Right lung (tissue), 5 donors: ENCODE data around the gene SLC13A2. TPM values are rescaled to one million over a fixed set of nuclear protein-coding genes. Genes with fewer than 3 reads are reported as not detected.
A peak's percentile ranks its signal among the peaks of the same experiment; 100 is the strongest.
"Not testable (repeated sequence)": the region's sequence is repeated elsewhere in the genome, so short reads cannot be mapped to it uniquely, and the experiment has no call there.

Experiments
- DNase-seq, 2 donors: peaks; one replicate each; pipeline ENCODE4 v3.0.0-alpha.2; 2013
- polyA plus RNA-seq, 5 donors: library from polyadenylated mRNA; unstranded; fragments of 120-200 nt; gene quantifications; one replicate each; pipeline versions ENCODE4 v1.2.1 to v1.2.3, GENCODE V29; 2013; ENCODE audit warnings: inconsistent platforms in 1 of 5, low replicate concordance in 1 of 5; ENCODE audit not compliant: insufficient read length in 5 of 5, insufficient read depth in 1 of 5

SLC13A2 gene
- polyA plus RNA-seq, 5 donors: 0.14 to 0.48 (median 0.30) TPM; not detected in 1

DNA sequence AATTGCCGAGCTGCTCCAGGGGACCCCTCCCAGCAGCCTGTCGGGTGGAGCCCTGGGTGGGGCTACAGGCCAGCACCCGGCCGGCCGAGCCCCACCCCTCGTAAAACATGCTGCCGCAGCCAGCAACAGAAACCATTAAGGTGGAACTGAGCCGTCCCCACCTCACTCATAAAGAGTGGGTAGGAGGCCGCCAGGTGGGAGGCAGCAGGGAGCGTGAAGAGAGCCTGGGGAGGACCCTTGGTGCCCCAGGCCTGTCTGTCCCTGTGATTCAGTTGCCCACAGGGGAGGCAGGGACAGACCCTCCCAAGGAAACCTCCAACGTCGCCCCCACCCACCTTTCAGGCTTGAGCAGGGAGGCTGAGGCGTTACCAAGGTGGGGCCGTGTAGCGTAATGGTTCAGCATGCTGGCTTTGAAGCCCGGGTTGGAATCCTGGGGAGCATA, 41.1 kb downstream of the SLC13A2 start:
- no peak for DNase-seq

DNA sequence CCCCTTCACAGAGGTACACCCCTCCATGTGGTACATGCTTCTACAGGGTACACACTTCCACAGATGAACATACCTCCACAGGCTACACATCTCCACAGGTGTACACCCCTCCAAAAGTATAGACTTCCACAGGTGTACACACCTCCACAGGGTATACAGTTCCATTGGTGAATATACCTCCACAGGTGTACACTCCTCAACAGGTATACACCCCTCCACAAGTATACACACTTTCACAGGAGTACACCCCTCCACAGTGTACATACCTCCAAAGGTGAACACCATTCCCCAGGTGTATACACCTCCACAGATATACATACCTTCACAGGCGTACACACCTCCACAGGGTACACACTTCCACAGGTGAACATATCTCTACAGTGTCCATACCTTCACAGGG, 42.1 kb downstream of the SLC13A2 start:
- no peak for DNase-seq

DNA sequence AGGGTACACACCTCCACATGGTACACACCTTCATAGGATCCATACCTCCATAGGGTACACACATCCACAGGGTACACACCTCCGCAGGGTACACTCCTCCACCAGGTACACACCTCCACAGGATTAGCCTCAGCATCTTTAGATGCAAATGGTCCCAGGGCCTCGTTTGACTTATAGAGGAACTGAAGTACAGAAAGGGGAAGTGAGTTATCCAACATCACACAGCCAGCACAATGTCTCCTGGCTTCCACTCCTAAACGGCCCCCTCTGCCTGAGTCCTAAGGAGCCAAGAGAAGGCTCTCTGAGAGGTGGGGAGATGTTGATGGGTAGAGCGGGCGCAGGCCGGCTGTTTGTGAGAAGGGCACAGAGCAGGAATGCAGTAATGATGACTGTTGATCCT, 44.7 kb downstream of the SLC13A2 start:
- DNase-seq: no peak

DNA sequence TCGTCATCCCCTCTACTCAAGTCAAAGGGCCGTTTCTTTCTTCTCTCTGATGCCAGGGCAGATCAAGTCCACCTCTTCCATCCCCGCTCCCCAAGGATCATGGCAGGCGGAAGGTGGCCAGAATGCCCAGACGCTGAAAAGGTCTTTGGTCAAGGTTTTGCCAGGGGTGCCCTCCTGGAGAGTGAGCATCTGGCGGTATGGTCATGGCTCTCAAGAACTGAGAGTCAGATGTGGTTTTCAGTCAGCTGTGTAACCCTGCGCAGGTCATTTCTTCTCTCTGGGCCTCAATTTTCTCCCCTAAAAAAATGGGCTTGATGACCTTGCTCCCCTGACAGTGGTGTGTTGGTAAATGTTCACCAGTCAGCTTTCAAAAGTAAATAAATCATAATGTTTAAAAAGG, 45.1 kb downstream of the SLC13A2 start:
- no peak for DNase-seq

DNA sequence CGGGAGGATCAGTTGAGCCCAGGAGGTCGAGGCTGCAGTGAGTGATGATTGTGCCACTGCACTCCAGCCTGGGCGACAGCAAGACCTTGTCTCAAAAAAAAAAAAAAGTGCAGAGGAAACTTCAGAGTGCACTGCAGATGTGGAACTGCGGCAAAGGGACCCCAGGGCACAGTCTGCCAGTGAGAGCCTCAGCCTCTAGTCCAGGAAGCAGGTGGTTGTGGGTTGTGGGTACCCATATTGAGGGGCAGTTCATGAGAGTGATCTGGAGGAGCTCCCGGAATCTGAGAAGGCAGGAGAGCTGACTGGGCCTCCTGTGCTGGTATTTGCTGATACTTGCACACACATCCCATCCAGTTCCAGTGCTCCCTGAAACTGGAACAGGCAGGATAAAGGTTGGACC, 45.8 kb downstream of the SLC13A2 start:
- no peak for DNase-seq

DNA sequence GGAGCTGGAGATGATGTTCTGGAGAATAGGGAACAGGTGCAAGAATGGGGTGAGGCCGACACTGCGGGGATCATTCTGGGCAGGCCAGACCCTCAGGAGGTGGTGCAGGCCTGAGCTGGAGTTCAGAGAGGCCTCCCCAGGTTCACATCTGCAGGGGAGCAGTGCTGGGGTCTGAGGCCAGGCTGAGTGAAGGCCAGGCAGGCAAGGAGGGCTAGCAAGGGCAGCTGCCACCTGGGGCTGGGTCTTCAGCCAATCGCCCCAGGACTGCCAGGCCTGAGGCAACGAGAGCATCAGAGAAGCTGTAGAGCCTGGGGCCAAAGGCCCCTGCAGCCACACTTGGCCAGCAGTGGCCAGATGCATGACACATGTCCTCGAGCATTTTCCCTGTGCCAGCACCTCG, 47.2 kb downstream of the SLC13A2 start:
- DNase-seq: no peak

DNA sequence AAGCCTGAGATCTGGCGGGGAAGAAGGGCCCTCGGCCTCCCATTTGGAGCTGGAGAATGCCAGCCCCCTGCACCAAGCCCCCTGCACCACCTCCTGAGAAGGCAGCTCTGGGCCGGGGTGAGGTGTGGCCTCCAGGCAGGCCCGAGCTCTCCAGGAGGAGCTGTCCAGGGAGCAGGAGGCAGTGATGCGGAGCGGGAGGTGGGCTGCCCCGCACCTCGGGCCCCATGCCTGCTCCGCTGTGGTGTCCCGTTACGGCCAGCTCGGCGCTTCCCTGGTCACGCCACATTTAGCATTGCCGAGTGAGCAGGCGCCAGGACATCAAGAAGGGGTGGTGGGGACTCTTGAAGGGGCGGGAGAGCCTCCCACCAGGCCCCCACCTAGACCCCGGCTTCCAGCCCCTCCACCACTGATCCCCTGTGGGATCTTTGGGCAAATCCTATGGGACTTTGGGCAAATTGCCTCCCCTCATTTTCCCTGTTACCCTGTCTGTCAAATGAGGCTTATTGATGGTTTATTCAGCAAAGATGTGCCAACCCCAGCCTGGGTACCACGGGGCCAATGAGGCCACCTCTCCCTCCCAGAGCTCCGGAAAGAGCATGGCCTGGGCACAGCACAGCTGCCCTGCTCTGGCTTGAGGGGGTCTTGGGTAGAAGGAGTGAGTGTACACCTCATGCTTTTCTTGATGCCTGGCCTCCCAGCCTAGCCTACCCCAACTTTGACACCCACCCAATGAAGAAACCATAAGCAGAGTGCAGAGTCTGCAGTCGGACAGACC, 48.1 kb downstream of the SLC13A2 start:
- DNase-seq: no peak

DNA sequence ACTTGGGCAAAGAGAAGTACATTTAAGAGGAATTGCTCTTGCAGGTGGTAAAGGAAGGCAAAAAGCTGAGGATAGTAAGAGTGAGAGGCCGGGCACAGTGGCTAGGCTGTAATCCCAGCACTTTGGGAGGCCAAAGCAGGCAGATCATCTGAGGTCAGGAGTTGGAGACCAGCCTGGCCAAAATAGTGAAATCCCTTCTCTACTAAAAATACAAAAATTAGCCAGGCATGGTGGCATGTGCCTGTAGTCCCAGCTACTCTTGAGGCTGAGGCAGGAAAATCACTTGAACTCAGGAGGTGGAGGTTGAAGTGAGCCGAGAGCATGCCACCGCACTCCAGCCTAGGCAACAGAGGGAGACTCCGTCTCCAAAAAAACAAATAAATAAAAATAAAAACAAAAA, 48.8 kb downstream of the SLC13A2 start:
- not testable (repeated sequence) for DNase-seq

DNA sequence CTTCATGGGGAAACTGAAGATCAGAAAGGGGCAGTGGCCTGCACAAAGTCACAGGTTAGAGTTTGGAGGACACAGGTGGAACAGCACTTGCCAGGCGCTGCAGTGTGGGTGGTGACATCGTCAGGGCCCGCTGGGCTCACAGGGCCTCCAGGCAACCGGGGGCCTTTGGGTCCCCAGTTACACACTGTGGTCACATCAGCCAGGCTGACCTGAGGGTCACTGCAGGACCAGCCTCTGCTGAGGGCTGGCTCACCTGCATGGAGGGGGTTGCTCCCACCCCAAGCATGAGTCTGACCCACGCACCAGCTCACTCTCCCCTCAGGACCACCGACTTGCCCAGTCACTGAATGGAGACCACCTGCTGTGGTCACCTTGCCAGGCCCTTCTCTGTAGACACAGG, 49.7 kb downstream of the SLC13A2 start:
- DNase-seq: no peak

DNA sequence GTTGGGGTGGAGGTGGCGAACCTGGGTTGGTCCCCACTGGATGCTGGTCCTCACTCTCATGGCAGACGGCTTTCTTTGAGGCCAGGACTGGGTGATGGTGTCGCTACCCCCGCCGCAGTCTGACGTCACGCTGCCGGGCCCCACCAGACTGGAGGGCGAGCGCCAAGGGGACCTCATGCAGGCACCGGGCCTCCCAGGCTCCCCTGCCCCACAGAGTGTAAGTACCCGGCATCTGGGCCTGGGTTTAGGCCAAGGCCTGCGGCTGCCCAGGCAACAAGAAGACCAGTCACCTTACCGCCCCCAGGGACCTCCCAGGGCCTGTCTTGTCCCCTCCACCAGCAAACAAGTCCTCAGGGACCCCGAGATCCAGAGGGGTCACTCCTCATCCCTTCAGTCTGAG, 50.4 kb downstream of the SLC13A2 start:
- no peak for DNase-seq

DNA sequence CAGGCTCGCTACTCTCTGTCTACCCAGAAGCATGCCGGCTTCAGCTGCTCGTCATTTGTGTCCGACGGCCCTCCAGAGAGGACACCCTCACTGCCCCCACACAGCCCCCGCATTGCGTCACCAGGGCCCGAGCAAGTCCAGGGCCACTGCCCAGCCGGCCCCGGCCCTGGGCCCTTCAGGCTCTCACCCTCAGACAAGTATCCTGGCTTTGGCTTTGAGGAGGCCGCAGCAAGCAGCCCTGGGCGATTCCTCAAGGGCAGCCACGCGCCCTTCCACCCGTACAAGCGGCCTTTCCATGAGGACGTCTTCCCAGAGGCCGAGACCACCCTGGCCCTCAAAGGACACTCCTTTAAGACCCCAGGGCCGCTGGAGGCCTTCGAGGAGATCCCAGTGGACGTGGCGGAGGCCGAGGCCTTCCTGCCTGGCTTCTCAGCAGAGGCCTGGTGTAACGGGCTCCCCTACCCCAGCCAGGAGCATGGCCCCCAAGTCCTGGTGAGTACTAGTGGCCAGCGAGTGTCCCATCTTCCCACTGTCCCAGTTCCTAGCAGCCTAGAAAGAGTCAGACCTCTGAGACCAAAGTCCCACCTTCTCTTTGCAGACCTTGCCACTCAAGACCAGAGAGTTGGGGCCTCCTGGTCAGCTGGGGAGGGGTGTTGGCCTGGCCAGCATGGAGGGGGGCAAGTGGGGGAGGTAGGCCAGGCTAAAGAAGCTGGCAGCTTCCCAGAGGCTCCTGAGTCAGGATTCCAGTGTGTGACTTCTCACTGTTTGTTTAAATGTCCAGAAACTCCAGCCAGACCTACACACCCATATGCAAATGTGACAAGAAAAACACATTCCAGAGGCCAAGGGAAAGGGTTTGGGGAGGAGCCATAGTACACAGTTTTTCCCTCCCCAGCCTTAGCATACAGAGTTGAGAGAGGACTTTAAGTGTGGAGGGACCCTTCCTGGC, 51.3 kb downstream of the SLC13A2 start:
- DNase-seq: peak; percentile 36 to 59

DNA sequence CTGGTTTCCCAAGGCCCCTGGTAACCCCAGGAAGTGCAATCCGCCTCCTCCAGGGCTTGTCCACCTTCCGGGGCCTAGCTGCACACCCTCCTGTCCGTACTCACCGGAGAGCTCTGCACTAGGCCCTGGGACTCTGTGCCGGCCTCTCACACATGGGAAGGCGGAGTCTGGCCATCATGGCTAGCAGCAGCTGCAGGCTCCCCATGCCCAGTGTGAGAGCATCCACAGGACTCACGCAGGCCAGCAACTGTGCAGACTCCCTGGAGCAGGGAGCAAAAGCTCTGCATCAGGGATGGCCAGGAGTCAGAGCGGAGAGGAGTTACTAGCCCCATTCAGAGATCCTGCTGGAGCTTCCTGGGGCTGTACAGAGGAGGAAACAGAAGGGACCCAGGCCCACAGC, 52.9 kb downstream of the SLC13A2 start:
- DNase-seq: no peak

DNA sequence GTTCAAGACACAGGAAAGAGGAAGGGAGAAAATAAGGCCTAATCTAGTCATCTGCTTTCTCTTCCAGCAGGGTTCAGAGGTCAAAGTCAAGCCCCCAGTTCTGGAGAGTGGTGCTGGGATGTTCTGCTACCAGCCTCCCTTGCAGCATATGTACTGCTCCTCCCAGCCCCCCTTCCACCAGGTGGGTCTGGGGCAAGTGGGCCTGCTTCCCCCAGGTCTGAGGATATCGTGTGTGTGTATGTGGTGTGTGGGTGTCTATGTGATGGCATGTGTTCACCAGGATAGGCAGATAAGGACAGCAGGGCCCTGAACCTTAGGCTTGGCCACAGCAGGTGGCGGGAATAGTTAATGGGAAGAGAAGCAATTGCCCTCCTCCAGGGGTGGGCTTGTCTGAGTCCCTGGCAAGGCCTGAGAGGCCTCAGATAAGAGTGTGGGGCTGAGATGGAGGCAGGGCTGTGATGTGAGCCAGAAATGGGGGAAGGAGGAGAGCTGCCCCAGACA, 53.8 kb downstream of the SLC13A2 start:
- DNase-seq: no peak

DNA sequence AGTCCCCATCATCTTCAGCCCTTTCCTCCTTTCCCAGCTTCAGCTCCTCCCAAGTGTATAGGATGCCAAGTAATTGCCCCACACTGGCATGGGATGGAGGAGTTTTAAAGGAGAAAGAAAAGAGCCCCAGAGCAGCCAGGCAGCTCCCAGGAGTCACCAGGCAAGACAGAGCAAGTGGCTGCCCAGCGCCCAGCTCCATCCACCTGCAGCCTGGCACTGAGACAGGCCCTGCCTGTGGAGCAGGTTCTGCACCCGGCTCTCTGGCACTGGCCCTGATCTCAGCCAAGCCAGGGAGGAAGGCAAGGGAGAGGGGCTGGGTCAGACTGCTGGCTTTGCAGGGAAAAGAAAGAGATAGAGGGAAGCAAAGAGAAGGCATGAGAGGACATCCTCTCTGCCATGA, 54.4 kb downstream of the SLC13A2 start:
- no peak for DNase-seq

DNA sequence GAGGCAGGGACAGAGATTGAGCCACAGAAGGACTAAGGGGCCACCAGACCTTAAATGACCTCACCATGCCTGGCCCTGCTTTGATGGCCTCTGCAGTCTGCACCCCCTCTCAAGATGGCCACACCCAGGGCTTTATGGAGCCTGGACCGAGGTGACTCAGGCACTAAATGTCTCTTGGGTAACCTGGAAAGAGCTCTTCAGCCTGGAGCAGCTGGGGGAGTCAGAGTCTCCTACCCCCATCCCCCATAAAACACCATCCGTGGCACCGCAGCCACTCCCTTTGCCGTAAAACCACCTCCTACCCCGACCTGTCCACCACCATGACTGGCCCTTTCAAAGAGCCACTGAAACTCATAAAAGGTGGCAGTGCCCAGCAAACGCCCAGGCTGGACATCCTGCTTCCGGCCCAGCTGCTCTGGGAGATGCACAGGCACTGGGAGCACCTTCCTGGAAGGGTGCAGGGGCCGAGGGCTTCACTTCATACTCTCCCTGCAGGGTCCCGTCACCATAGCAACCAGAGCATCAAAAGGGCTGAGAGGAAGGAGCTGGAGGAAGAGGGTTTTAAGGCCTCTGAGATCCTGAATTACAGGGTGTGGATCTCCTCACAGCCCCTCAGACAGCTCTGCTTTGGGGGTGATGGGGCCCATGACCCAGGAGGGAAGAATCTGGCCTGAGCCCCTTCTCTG, 55.0 kb downstream of the SLC13A2 start:
- DNase-seq: no peak

DNA sequence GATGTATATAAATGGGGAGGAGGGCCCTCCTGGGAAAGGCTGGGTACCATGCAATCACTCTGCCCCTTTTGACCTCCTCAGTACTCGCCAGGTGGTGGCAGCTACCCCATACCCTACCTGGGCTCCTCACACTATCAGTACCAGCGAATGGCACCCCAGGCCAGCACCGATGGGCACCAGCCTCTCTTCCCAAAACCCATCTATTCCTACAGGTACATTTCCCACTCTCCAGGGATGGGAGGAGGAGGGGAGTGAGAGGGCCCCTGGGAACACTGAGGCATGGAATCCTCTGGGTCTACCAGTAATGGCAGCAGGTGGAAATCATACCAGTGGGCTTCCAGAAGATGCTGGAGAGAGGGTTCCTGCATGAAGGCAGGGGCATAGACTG, 55.6 kb downstream of the SLC13A2 start:
- no peak for DNase-seq

DNA sequence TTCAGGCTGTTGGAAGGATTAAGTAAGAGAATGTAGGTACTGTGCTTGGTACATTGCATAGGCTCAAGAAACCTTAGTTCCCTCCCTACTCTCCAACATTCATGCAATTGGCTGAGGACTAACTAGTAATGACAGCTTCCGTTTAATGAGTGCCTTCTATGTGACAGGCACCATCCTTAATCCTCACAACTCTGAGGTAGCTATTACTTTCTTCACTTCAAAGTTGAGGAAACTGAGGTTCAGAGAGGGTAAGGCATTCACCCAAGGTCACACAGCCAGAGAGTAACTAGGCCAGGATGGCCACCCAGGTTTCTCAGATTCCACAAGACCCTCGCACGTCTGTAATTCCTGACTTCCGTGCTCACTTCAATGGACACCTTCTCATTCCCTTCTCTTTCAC, 56.8 kb downstream of the SLC13A2 start:
- no peak for DNase-seq

DNA sequence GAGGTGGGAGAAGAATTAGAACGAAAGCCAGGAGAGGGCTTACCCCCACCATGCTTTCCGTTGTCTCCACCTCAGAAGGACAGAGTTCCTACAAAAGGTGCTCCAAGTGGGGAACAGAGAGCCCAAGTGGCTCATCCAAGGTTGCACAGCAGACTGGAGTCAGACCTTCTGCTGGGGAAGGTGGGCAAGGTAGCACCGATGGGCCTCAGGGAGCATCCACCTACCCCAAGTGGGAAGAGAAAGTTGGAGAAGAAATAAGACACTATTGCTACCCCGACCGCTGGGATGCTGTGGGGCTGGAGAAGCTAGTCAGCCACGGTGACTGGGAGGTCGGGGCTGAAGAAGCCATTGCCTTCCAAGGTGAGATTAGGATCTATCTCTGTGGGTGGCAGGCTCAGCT, 57.5 kb downstream of the SLC13A2 start:
- DNase-seq: no peak

DNA sequence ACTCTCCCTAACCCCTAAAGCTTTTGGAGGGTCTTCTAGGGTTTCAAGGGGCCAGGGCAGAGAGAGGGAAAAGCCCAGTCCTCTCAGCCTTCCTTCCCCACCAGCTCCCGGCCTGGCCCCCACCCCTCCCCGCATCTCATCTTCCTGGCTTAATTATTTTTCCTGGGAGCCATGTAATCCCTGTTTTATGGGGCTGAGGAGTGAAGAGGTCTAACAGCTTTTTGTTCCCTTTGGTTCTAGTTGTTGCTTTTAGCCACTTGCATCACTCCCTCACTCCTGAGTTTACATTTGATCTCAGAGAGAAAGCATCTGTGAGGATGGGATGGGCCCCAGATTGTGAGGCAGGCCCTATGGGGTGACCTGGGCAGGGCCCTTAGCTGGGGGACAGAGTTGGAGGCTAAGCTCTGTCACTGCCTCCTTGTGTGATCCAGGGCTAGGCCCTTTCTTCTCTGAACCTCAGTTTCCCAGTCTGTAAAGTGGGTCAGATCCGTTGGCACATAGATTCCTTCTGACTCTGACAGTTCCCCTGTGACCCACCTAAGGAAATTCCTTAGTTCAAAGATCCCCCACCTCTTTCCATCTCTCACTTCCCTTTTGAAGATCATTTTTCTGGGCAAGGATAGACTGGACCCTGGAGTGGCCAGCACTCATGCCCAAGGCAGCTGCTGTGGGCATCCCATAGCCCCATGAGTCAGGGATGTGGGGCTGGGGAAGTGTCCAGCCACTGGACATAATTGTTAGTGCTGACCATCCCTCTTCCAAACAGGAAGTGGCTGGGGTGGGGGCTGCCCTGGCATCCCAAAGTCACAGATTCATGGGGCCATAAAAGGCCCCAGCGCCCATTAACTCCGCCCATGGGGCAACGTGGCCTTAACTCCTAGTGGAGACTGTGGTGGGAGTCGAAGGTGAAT, 58.9 kb downstream of the SLC13A2 start:
- no peak for DNase-seq

DNA sequence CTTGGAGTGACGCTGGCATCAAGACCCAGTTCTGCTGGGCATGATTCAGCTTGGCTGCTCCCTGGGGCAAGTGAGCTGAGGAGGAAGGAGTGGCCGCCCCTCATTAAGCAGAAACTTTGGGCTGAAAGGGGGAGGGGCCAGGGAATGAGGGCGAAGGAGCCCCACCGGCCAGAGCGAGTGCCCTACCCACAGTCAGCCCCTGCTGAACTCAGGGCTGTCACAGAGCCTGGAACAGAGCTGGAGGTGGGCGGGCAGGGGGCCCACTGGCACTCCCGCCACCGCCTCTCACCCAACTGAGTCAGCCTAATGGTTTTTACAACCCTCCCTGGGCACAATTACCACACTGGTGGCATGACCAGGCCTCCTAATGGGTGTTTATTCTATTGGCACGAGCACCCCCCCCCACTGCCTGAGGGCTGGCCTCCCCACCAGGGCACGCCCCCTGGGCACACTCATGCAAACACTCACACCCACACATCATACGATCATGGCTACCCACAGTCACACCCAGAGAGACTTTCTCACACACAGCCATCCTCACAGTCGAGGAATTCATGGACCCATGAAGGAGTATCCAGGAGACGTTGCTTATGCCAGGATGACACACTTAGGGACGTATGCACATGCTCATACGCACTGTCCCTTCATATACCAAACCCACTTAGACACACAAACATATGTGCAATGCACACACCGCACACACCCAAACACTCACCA, 59.8 kb downstream of the SLC13A2 start:
- no peak for DNase-seq
